ENCODE results near the gene OR2AG1.

Gene OR2AG1

DNA sequence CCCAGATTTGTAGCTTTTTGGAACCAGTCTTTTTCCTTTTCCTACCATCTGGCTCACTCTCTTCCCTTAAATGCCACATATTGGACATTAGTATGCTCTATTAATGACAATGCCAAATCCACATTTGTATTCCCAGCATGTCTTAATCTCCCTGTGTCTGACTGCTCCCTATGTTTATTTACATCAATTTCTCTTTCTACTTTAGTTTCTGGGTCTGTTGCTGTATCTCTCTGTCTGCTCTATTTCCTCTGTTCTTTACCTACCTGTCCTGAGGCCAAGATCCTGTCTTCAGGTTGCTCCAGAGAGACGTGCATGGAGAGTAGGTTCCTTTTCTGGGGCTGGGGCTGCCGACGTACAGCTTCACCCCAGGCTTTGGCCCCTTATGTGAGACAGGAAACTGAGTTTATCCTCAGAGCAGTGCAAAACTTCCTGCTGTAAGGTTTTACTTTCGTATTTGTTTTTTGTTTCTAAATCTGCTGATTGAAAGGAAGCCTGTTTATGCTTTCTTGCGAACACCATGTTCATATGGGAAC is 36.7 kb upstream of the OR2AG1 start:
- Histone ChIP-seq H3K27me3 (replicated peaks; ENCODE audit: control insufficient read depth, insufficient read depth, low read length) (no peaks in the 10 kb centered on the region), H3K36me3 (ENCODE audit: control insufficient read depth, insufficient read depth, low read length) (no peaks in the 10 kb centered on the region), H3K4me3 (replicated peaks; ENCODE audit: low read depth, low read length) (peak overlapping the region; percentile 82)
- DNase-seq (ENCODE audit: extremely low read depth, insufficient read length): peak; percentile 48
- TF ChIP-seq, protein P1, sequence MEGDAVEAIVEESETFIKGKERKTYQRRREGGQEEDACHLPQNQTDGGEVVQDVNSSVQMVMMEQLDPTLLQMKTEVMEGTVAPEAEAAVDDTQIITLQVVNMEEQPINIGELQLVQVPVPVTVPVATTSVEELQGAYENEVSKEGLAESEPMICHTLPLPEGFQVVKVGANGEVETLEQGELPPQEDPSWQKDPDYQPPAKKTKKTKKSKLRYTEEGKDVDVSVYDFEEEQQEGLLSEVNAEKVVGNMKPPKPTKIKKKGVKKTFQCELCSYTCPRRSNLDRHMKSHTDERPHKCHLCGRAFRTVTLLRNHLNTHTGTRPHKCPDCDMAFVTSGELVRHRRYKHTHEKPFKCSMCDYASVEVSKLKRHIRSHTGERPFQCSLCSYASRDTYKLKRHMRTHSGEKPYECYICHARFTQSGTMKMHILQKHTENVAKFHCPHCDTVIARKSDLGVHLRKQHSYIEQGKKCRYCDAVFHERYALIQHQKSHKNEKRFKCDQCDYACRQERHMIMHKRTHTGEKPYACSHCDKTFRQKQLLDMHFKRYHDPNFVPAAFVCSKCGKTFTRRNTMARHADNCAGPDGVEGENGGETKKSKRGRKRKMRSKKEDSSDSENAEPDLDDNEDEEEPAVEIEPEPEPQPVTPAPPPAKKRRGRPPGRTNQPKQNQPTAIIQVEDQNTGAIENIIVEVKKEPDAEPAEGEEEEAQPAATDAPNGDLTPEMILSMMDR (IDR thresholded peaks at IDR 0.05; ENCODE audit: insufficient read depth, low read length, poor library complexity, severe bottlenecking): no peak

DNA sequence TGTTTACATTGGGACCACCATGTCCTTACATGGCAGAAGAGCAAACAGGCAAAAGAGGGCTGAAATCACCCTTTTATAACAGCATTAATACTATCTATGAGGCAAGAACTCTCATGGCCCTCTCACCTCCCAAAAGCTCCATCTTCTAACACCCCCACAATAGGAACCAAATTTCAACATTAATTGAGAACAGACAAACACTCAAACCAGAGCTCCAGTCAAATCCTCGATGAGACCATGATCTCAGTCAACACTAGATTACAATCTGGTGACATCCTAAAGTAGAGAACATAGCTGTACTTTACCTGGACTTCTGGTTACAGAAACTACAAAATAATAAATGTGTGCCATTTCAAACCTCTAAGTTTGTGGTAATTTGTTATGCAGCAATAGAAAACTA is 36.2 kb upstream of the OR2AG1 start:
- Histone ChIP-seq H3K27me3 (replicated peaks; ENCODE audit: control insufficient read depth, insufficient read depth, low read length) (no peaks in the 10 kb centered on the region), H3K36me3 (ENCODE audit: control insufficient read depth, insufficient read depth, low read length) (no peaks in the 10 kb centered on the region), H3K4me3 (replicated peaks; ENCODE audit: low read depth, low read length) (peak overlapping the region; percentile 82)
- TF ChIP-seq, protein P1 (IDR thresholded peaks at IDR 0.05; ENCODE audit: insufficient read depth, low read length, poor library complexity, severe bottlenecking): no peak
- DNase-seq (ENCODE audit: extremely low read depth, insufficient read length): no peak

DNA sequence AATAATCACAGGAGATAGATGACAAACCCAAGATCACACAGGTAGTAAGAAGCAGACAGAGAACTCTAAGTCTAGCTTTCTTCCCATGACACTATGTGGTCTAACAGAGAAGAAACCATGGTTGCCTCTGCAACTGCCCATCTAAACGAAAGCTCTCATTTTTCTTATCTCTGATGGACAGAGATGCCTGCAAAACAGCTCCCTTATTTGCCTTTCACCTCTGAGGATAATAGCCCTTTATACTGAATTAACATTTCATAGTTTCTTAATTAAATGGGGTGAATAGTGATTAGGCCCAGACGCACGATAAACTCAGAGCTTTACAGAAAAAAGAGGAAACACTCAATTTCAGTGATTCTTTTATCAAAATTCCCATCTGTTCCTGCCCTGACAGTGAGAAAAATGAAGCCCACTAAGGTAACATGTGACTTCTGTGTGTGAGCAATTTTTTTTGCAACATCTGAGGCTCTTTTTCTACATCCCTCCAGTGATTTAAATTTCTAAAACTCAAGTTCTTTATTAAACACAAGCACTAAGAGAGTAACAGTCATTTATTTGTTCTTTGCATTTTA is 35.6 kb upstream of the OR2AG1 start:
- TF ChIP-seq, protein P1 (IDR thresholded peaks at IDR 0.05; ENCODE audit: insufficient read depth, low read length, poor library complexity, severe bottlenecking): no peak

DNA sequence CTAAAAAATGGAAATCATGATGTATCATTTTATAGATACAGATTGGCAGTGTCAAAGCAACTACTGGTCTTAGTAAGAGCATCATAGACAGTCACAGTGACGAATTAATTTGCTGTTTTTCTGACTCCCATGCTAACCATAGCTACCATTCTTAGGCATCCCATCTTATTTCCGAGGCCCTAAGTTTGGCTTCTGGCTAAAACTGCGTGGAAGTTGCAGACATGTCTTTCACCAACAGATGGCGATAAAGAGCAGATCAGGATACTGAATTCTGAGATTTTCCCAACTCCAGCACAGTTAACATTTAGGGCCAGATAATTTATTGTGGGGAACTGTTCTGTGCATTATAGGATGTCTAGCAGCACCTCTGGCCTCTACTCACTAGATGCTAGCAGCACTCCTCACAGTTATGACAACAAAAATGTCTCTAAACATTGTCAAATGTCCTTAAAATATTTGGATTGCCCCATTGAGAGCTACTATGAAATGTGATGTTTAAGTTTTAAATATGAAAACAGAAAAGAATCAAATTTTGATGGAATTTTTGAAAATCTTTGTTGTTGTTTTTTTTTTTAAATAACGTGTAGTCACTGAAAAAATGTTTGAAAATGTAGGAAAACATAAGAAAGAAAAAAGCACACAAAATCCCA is 27.4 kb upstream of the OR2AG1 start:
- DNase-seq (ENCODE audit: extremely low read depth, insufficient read length): no peak

More for the DNA sequence above, 35.6 kb upstream of the OR2AG1 start:
- no peak overlapping the region for H3K4me3 ChIP-seq (replicated peaks; ENCODE audit: low read depth, low read length)
- no peaks in the 10 kb centered on the region for H3K36me3 ChIP-seq (ENCODE audit: control insufficient read depth, insufficient read depth, low read length)
- no peaks in the 10 kb centered on the region for H3K27me3 ChIP-seq (replicated peaks; ENCODE audit: control insufficient read depth, insufficient read depth, low read length)
- DNase-seq (ENCODE audit: extremely low read depth, insufficient read length): no peak

DNA sequence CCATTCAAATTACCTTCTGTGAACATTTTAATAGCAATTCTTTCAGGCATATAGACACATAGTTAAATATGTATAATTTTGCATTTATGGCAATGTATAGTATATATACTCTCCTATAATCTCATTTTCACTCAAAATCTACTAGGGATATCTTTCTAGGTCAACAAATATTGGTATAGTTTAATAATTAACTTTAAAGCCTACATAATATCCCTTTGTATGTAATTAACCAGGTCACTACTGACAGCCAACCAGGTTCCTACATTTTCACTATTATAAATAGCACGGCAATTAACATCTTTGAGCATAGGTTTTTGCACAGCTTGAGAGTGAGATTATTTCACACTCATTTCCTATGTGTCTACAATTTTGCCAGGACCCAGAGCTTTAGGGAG is 26.9 kb upstream of the OR2AG1 start:
- Histone ChIP-seq H3K4me3 (replicated peaks; ENCODE audit: low read depth, low read length) (no peak overlapping the region), H3K27me3 (replicated peaks; ENCODE audit: control insufficient read depth, insufficient read depth, low read length) (no peaks in the 10 kb centered on the region), H3K36me3 (ENCODE audit: control insufficient read depth, insufficient read depth, low read length) (no peaks in the 10 kb centered on the region)
- TF ChIP-seq, protein P1 (IDR thresholded peaks at IDR 0.05; ENCODE audit: insufficient read depth, low read length, poor library complexity, severe bottlenecking): no peak
- no peak for DNase-seq (ENCODE audit: extremely low read depth, insufficient read length)

More for the DNA sequence above, 27.4 kb upstream of the OR2AG1 start:
- no peaks in the 10 kb centered on the region for H3K27me3 ChIP-seq (replicated peaks; ENCODE audit: control insufficient read depth, insufficient read depth, low read length)
- no peak overlapping the region for H3K4me3 ChIP-seq (replicated peaks; ENCODE audit: low read depth, low read length)
- TF ChIP-seq, protein P1 (IDR thresholded peaks at IDR 0.05; ENCODE audit: insufficient read depth, low read length, poor library complexity, severe bottlenecking): peak; percentile 84
- H3K36me3 ChIP-seq (ENCODE audit: control insufficient read depth, insufficient read depth, low read length): no peaks in the 10 kb centered on the region
